K562 (cell line): ENCODE data around the gene MAP3K14. TPM values are rescaled to one million over a fixed set of nuclear protein-coding genes. Genes with fewer than 3 reads are reported as not detected.

Experiments
- BCLAF1 ChIP-seq, 2 experiments: fragments of 450-650 bp in 1 of 2; IDR thresholded peaks; 2 replicates each; pipeline ENCODE4 v1.6.1; 2011 to 2017; ENCODE audit warnings: low read depth in 2 of 2, antibody characterized with exemption in 1 of 2, borderline replicate concordance in 1 of 2, low read length in 1 of 2, mild to moderate bottlenecking in 1 of 2, mixed read lengths in 1 of 2; ENCODE audit not compliant: control insufficient read depth in 1 of 2
- CREB5 ChIP-seq: fragments of 250-450 bp; sonication (Bioruptor Pico); IDR thresholded peaks from 2 replicates; pipeline ENCODE4 v1.5.0; 2020; ENCODE audit warnings: mild to moderate bottlenecking
- CTBP1 ChIP-seq: fragments of 450-650 bp; IDR thresholded peaks from 2 replicates; pipeline ENCODE4 v1.6.1; 2016; ENCODE audit warnings: borderline replicate concordance
- EP300 ChIP-seq: IDR thresholded peaks from 2 replicates; pipeline ENCODE4 v1.6.1; 2012; ENCODE audit warnings: low read length, improper control_type of control experiment
- ETV5 ChIP-seq: sonication (generic); formaldehyde crosslinking; IDR thresholded peaks from 2 replicates; pipeline ENCODE4 v1.4.0; 2020; ENCODE audit warnings: low read depth, mild to moderate bottlenecking, missing genetic modification reagents
- GTF2F1 ChIP-seq: IDR thresholded peaks from 2 replicates; pipeline ENCODE4 v1.6.1; 2011; ENCODE audit warnings: low read depth, low read length, improper control_type of control experiment
- IRF1 ChIP-seq: sonication (generic); formaldehyde crosslinking; IDR thresholded peaks from 2 replicates; pipeline ENCODE4 v1.8.0; 2022; ENCODE audit warnings: missing genetic modification reagents, mild to moderate bottlenecking, borderline replicate concordance
- KAT2B ChIP-seq: IDR thresholded peaks from one replicate; pipeline ENCODE4 v1.6.1; 2012; ENCODE audit warnings: low read depth, mild to moderate bottlenecking, control low read depth, inconsistent platforms, low read length, moderate library complexity
- MTA1 ChIP-seq: fragments of 450-650 bp; IDR thresholded peaks from 2 replicates; pipeline ENCODE4 v1.6.1; 2017; ENCODE audit warnings: borderline replicate concordance
- NR4A1 ChIP-seq, 2 experiments: fragments of 250-450 bp in 1 of 2; fragments of 450-650 bp in 1 of 2; sonication (Bioruptor Pico) in 1 of 2; IDR thresholded peaks; 2 replicates each; pipeline versions ENCODE4 v1.4.0 to v1.6.1; 2016 to 2020; ENCODE audit warnings: mild to moderate bottlenecking in 2 of 2, missing compliant biosample characterization in 1 of 2, missing genetic modification characterization in 1 of 2, moderate library complexity in 1 of 2
- POLR2AphosphoS2 ChIP-seq: IDR thresholded peaks from 2 replicates; pipeline ENCODE4 v1.6.1; 2012; ENCODE audit warnings: low read length, improper control_type of control experiment
- POLR2AphosphoS5 ChIP-seq: IDR thresholded peaks from 2 replicates; pipeline ENCODE4 v1.6.1; 2011; ENCODE audit warnings: mild to moderate bottlenecking, low read depth, low read length, moderate library complexity; ENCODE audit not compliant: control insufficient read depth, insufficient read depth
- PRDM10 ChIP-seq: fragments of 450-650 bp; IDR thresholded peaks from 2 replicates; pipeline ENCODE4 v1.6.1; 2018; ENCODE audit not compliant: partially characterized antibody
- RAD21 ChIP-seq, 2 experiments: fragments of 250-450 bp in 1 of 2; fragments of 450-650 bp in 1 of 2; sonication (Bioruptor Pico) in 1 of 2; formaldehyde crosslinking in 1 of 2; IDR thresholded peaks in 1 of 2; conservative IDR thresholded peaks in 1 of 2; 2 replicates each; pipeline versions ENCODE4 v1.4.0 to v1.8.0; 2020 to 2022; ENCODE audit warnings: mild to moderate bottlenecking in 2 of 2, moderate library complexity in 1 of 2
- RB1 ChIP-seq: fragments of 450-650 bp; IDR thresholded peaks from 2 replicates; pipeline ENCODE4 v1.6.1; 2017; ENCODE audit warnings: low read depth, mild to moderate bottlenecking
- SP1 ChIP-seq: sonication (generic); formaldehyde crosslinking; IDR thresholded peaks from 2 replicates; pipeline ENCODE4 v1.8.1; 2022; ENCODE audit warnings: mild to moderate bottlenecking, missing genetic modification reagents
- SRSF7 ChIP-seq: fragments of 200-400 bp; formaldehyde crosslinking; optimal IDR thresholded peaks from 2 replicates; pipeline ENCODE3; 2017; ENCODE audit warnings: mild to moderate bottlenecking, low read depth, low read length
- polyA plus RNA-seq, 8 experiments: library from polyadenylated mRNA; depleted of rRNA in 4 of 8; stranded (reverse) in 5 of 8; unstranded in 3 of 8; fragments of >200 nt; fragmentation: Nextera tagmentation in 2 of 8; fragmentation: Illumina TruSeq in 1 of 8; extraction: Ambion mirVana in 2 of 8; extraction: Trizol in 1 of 8; gene quantifications; 2 replicates each; pipeline versions ENCODE4 v1.2.1 to v1.2.3, GENCODE V29; 2011 to 2014; ENCODE audit warnings: inconsistent platforms in 1 of 8, missing spikeins in 1 of 8
- total RNA-seq, 7 experiments: library from RNA; depleted of rRNA in 6 of 7; stranded (reverse); fragments of >200 nt in 6 of 7; fragmentation: Illumina TruSeq in 2 of 7; extraction: Trizol in 2 of 7; gene quantifications; 2 replicates each; pipeline versions ENCODE4 v1.2.1 to v1.2.3, GENCODE V29; 2011 to 2021; ENCODE audit warnings: low replicate concordance in 1 of 7

MAP3K14 gene
- total and polyA plus RNA-seq, 9 of the 15 experiments (the other 6 are each of a cell fraction or from before 2014, with no cell fraction given), result 0.45 to 8.7 (median 3.2) TPM

- 0 out of 4 replicates have a peak, but pooled peaks of 1 of the 2 experiments have one; percentile 35 for TF ChIP-seq BCLAF1 (IDR thresholded peaks at IDR 0.05; ENCODE audit: borderline replicate concordance in 1 of 2, control insufficient read depth in 1 of 2, low read depth in 2 of 2, low read length in 1 of 2)
- TF ChIP-seq GTF2F1, result no peak
- no peak for TF ChIP-seq KAT2B
- no peak for TF ChIP-seq IRF1 (CRISPR knock-in tag)
- TF ChIP-seq POLR2AphosphoS5, result peak; percentile 86
- no peak for TF ChIP-seq SRSF7
- TF ChIP-seq RB1, result peak; percentile 27; the same call in 1 of the 2 replicates
- TF ChIP-seq CTBP1, result peak; percentile 95
- peak; percentile 46; the same call in 1 of the 2 replicates for TF ChIP-seq MTA1
- TF ChIP-seq SP1 (CRISPR knock-in tag), result 0 out of 2 replicates have a peak, but pooled peaks have one; percentile 42
- peak; percentile 28 for TF ChIP-seq PRDM10
- TF ChIP-seq NR4A1 (CRISPR knock-in tag; IDR thresholded peaks at IDR 0.05), result no peak
- peak; percentile 69; the same call in 1 of the 2 replicates for TF ChIP-seq NR4A1 (tag; IDR thresholded peaks at IDR 0.05)
- TF ChIP-seq ETV5 (CRISPR knock-in tag), result peak; percentile 63; the same call in 1 of the 2 replicates
- no peak for TF ChIP-seq POLR2AphosphoS2
- TF ChIP-seq RAD21 (CRISPR knock-in tag; conservative IDR thresholded peaks at IDR 0.05 in 1 of 2, IDR thresholded peaks at IDR 0.05 in 1 of 2), result peak; percentile 30 to 38; a peak in 3 of 4 replicates
- no peak for TF ChIP-seq CREB5 (CRISPR knock-in tag)
- TF ChIP-seq EP300, result peak; percentile 91
These were observed 16.3 kb upstream of the MAP3K14 start (continued) for GRCh38 chr17:45332989-45333701.
